ENCODE measurements around the gene PBX3.
A peak's percentile ranks its signal among the peaks of the same experiment; 100 is the strongest.

PBX3 gene

DNA sequence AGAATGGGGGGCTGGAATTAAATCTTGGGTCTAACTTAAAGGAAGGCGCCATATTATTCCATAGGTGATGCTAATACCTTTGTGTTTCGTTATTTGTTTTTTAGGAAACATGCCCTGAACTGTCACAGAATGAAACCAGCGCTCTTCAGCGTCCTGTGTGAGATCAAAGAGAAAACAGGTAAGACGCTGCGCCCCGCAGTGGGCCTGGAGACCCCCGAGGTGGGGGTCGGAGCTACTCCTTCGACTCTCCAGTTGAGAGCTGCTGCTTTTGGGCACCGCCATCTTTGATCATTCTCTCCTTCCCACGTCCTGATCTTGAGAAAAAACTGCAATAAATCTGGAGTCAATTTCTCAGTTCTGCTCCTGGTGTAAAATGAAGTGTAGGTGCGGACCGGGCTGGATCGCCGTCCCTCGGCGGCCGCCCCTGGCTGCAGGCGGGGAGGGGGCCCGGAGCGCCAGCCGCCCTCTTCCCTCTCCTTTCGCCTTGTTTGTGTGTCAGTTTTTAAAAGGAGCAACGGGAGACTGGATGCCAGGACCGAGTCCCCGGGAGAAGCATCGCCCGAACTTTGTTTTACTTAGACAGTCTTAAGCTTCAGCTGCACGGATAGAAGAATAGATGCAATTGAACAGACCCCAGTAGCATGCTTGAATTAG, 1.4 kb downstream of the PBX3 start:
- DNase-seq (ENCODE audit: low read depth, low spot score), result peak; percentile 47

DNA sequence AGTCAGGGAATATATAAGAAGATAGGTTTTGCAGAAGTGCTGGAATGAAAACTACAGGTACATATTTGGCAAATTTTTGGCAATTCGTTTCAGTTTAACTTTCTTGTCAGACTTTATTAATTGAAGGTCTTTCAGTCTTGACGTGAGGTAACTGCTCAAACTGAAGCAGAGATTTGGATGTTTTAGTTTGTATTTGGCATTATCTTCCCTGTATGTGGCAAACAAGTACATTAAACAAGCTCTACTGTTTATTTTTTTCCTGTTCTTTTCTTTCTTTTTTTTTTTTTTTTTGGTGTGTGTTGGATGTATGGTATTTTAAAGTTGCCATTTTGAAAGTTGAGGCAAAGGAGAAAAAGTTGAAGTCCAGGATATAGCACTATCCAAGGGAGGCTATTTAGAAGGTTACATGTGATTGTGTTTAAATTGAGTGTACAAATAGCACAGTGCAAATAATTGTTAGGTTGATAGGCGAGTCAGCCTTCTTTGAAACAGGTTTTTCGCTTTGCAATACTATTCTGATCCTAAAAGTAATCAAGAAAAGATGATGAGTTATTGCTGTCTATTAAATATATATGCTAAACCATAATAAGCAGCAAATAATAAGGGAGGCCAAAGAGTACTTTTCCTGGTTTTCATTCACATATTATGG, 2.2 kb downstream of the PBX3 start:
- DNase-seq (ENCODE audit: low read depth, low spot score), result no peak

- DNase-seq (ENCODE audit: low read depth, low spot score), result peak; percentile 45
Observed at GRCh38 chr9:125749951-125750626, 2.9 kb downstream of the PBX3 start.

GRCh38 chr9:125750627-125751011, 3.4 kb downstream of the PBX3 start:
- peak; percentile 24 for DNase-seq (ENCODE audit: low read depth, low spot score)

GRCh38 chr9:125752070-125752628, 5.0 kb downstream of the PBX3 start:
- DNase-seq (ENCODE audit: low read depth, low spot score), result no peak

DNA sequence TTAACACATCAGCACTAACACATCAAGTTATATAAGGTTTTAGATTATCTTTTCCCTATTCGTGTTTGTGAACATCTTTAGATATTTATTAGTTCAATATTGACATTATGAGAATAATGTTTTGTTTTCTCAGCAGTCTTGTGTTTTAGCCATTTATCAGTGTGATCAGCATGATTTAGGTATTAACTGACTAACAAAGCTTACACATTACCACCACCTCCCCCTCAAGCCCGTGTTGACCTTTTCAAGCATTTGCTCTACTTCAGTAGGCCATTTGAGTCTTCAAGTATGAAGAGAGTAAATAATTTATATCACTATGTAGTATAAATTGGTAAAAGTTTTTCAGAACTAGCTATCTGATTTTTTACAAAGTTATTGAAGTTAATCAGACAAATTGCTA, 6.9 kb downstream of the PBX3 start:
- DNase-seq (ENCODE audit: low read depth, low spot score), result no peak

DNA sequence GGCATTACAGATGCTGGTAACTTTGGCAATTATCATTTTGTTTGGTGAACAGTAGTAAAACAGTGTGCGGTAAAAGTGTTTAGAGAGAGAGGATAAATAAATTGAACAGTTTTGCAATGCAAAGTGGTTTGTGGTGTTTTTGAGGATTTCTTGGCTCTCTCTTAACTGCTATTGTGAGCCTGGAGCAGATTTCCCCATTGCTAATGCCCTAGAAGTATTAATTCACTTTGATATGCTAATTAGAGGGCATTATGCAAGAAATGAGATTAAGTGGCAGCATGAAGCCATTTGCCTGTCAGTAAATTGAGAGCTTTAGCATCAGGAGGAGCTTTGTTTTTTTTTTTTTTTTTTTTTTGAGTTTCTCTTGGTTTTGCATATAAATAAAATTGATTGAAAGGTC, 8.2 kb downstream of the PBX3 start:
- DNase-seq (ENCODE audit: low read depth, low spot score), result peak; percentile 66

GRCh38 chr9:125756518-125756917, 9.3 kb downstream of the PBX3 start:
- DNase-seq (ENCODE audit: low read depth, low spot score), result no peak

DNA sequence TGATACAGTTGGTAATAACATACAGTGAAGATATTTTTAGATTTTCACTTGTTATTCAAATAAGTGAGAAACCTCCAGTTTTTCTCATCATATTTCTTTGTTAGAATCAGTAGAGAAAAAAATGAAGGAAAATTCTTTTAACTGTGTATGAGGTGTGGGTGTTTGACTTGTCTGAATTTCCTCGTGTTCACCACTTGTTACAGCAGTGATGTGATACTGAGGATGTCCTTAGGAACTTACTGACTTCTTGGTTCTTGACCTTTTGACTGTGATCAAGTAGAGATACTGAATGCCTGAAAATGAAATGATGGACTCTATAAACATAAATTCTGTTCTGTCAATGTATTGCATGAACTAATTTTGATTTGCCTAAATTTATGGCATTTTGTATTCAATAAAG, 10.7 kb downstream of the PBX3 start:
- no peak for DNase-seq (ENCODE audit: low read depth, low spot score)

DNA sequence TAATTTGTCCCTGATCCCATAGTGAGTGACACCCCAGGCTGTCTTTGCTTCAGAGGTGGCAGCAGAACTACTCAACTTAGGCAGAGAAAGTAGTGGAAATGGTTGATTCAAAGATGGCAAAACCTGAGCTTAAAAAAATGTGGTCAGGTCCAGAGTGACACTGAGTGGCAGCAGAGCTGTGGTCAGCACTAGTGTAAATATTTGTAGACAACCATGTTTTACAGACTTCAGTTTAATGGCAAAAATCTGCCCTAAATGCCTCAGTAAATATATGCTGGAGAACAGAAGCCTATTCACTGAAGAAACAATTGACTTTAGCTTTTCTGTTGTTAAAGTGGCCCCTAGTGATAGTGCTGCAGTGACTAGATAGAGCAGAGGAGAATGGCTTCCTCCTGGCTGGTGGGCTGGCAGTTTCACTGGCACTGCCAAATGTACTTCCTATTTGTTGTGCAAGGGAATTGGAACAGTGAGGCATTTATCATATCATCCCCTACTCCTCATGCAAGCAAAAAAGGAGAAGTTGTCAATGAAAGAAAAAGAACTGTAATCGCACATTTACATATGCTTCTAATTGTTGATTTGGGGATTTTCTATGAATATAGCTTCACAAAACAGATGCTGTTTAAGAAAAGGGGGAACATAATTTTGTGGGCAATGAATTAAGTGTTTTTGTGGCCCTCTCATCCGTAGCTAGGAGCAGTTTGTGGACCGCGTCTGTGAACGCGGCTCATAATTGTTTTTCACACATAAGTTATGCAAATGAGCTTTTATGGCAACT, 12.0 kb downstream of the PBX3 start:
- peak; percentile 25 for DNase-seq (ENCODE audit: low read depth, low spot score)

DNA sequence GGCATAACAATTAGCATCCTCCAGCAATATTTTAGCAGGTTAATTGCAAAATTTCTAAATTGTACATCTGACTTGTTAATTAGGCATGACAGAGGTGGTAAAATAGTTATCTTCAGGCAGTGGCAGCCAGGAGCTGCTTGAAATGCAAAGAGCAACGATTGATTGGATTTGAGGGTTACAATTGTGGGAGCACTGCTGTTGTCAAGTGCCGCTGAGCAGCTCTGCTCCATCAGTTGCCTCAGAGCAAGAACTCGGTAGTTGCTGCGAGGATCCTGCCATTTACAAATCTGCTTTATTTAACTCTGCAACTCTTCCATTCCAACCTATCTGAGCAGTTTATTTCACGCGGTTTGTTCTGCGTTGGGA, 12.6 kb downstream of the PBX3 start:
- peak; percentile 41 for DNase-seq (ENCODE audit: low read depth, low spot score)

GRCh38 chr9:125760537-125760936, 13.4 kb downstream of the PBX3 start:
- DNase-seq (ENCODE audit: low read depth, low spot score), result no peak

GRCh38 chr9:125761676-125762450, 14.7 kb downstream of the PBX3 start:
- no peak for DNase-seq (ENCODE audit: low read depth, low spot score)

GRCh38 chr9:125763394-125763801, 16.2 kb downstream of the PBX3 start:
- peak; percentile 61 for DNase-seq (ENCODE audit: low read depth, low spot score)

- DNase-seq (ENCODE audit: low read depth, low spot score), result no peak
Observed at GRCh38 chr9:125764198-125764597, 17.0 kb downstream of the PBX3 start.

DNA sequence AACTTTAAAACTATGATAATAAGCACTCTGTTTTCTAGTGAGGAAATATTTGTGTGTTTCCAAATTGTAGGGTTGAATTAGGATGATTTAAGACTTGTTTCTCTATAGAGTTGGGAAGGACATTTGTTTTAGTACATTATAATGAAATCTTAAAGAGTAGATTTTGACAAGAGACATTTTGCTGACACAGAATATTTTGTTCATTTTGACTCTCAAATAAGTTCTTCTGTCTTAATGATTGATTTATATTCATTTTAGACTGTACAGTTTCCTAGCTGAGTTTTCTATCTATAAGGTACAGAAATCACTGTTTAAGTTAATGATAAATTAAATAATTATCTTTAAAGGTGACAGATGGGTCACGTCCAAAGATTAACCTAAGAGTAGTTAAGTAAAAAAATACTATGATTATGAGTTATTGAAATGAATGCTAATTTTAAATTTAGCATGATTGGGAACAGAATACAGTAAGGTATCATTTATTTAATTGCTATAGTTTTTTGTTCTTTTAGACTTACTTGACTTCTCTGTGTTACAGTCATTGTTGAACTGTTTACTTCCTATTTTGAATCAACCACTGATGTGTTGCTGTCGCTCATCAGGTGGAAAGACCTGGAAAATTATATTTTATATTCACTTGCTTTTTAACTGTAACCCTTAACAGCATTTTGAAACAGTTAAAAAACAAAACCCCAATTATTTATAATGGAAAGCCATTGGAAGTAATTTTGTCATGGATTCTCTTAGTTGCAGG, 19.5 kb downstream of the PBX3 start:
- DNase-seq (ENCODE audit: low read depth, low spot score), result no peak

DNA sequence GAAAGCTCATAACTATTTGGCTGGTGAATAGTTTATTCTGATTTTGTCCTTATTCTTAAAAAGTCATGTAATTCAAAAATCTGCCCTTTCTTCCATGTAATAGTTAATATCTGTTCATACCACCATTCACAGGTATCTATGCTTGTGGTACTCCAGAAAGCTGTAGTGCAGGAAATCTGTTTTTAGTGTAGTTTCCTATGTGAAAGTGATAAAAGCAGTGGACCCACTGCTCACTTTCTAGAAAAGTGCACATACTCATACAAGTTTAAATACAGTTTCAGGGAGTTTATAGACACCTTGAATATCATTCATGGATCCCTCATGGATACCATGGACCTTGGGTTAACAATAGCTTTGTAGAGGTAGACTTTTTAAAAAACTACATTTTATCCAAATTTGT, 20.2 kb downstream of the PBX3 start:
- no peak for DNase-seq (ENCODE audit: low read depth, low spot score)

- no peak for DNase-seq (ENCODE audit: low read depth, low spot score)
Observed at GRCh38 chr9:125768803-125769202, 21.6 kb downstream of the PBX3 start.

- no peak for DNase-seq (ENCODE audit: low read depth, low spot score)
Observed at GRCh38 chr9:125771037-125771436, 23.9 kb downstream of the PBX3 start.

DNA sequence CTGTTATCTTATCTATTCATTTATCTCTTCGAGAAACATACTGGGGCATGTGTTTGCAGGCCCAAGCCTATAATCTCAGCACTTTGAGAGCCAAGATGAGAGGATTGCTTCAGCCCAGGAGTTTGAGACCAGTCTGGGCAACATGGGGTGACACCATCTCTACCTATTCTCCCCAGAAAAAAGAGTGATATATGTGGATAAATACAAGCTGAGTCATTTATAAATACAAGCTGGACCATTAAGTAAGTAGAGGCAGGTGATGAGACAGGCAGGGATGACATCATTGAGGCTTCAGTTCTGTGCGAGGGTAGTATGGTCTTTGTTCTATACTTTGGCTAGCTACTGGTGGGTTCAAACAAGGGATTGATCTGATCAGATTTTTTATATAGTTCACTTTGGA, 25.6 kb downstream of the PBX3 start:
- no peak for DNase-seq (ENCODE audit: low read depth, low spot score)

- no peak for DNase-seq (ENCODE audit: low read depth, low spot score)
Observed at GRCh38 chr9:125774106-125774505, 26.9 kb downstream of the PBX3 start.
